Gastroesophageal sphincter (tissue), 4 donors: ENCODE measurements around the gene TLE2. TPM values are rescaled to one million over a fixed set of nuclear protein-coding genes. Genes with fewer than 3 reads are reported as not detected.
A peak's percentile ranks its signal among the peaks of the same experiment; 100 is the strongest.
"Not testable (repeated sequence)": the region's sequence is repeated elsewhere in the genome, so short reads cannot be mapped to it uniquely, and the experiment has no call there.

Experiments
- ATAC-seq: fragments of 150-250 bp; one replicate; pipeline ENCODE4 v1.9.1; 2016; ENCODE audit warnings: mild to moderate bottlenecking, moderate library complexity
- H3K27ac ChIP-seq, 4 donors: fragments of 200-600 bp; sonication (generic) in 3 of 4; 1 replicate in 3 of 4; 2 replicates in 1 of 4; pipeline ENCODE4 v1.5.1; 2016 to 2019
- H3K27me3 ChIP-seq: fragments of 200-600 bp; sonication (generic); one replicate; pipeline ENCODE4 v1.5.1; 2019
- H3K36me3 ChIP-seq, 2 donors: fragments of 200-600 bp; sonication (generic); one replicate each; pipeline ENCODE4 v1.5.1; 2019; ENCODE audit warnings: control low read depth in 1 of 2
- H3K4me1 ChIP-seq, 3 donors: fragments of 200-600 bp; sonication (generic); 1 replicate in 2 of 3; 2 replicates in 1 of 3; pipeline ENCODE4 v1.5.1; 2016 to 2019; ENCODE audit warnings: control low read depth in 2 of 3
- H3K4me3 ChIP-seq, 2 donors: fragments of 200-600 bp; sonication (generic); one replicate each; pipeline ENCODE4 v1.5.1; 2019; ENCODE audit warnings: mild to moderate bottlenecking in 1 of 2, moderate library complexity in 1 of 2
- H3K9me3 ChIP-seq, 3 donors: fragments of 200-600 bp; sonication (generic); one replicate each; pipeline ENCODE4 v1.5.1; 2017 to 2019; ENCODE audit warnings: control low read depth in 2 of 3
- CTCF ChIP-seq, 4 experiments: fragments of 200-600 bp in 2 of 4; fragments of 450-650 bp in 2 of 4; sonication (generic) in 1 of 4; IDR thresholded peaks; one replicate each; pipeline ENCODE4 v1.5.1; 2017 to 2019; ENCODE audit warnings: antibody characterized with exemption in 4 of 4, mild to moderate bottlenecking in 2 of 4, moderate library complexity in 2 of 4
- EP300 ChIP-seq: sonication (generic); formaldehyde crosslinking; IDR thresholded peaks from one replicate; pipeline ENCODE4 v1.6.1; 2017; ENCODE audit warnings: antibody characterized with exemption, mild to moderate bottlenecking
- POLR2A ChIP-seq, 2 donors: fragments of 450-650 bp; IDR thresholded peaks; one replicate each; pipeline ENCODE4 v1.6.1; 2017; ENCODE audit warnings: antibody characterized with exemption in 2 of 2, mild to moderate bottlenecking in 2 of 2, moderate library complexity in 1 of 2
- POLR2AphosphoS5 ChIP-seq: sonication (generic); formaldehyde crosslinking; IDR thresholded peaks from one replicate; pipeline ENCODE4 v1.6.1; 2017; ENCODE audit warnings: antibody characterized with exemption
- WGBS, 2 donors: methylation state at CpG; one replicate each; pipeline ENCODE4 v1.1.5; 2018; ENCODE audit warnings: low coverage in 1 of 2; 5-methylcytosine and 5-hydroxymethylcytosine counted together
- total RNA-seq, 4 donors: library from RNA; depleted of rRNA; stranded (reverse); fragments of >200 nt; gene quantifications; one replicate each; pipeline ENCODE4 v1.1.0, GENCODE V29; 2016

The TLE2 gene
- total RNA-seq, 4 donors from 2014 or later = 27.1 to 46.1 (median 34.4) TPM

GRCh38 chr19:2973229-2973628, 55.9 kb downstream of the TLE2 start:
- Histone ChIP-seq H3K4me3 (no peak overlapping the region), H3K27ac (peak overlapping the region; percentile 82 to 88 (median 85)), H3K9me3 (no peaks in the 10 kb centered on the region), H3K4me1 (peaks cover 4 to 98% (median 64%) of the 10 kb centered on the region in 3 donors), H3K36me3 (no peaks in the 10 kb centered on the region), H3K27me3 (no peaks in the 10 kb centered on the region)
- ATAC-seq = peak; percentile 69
- TF ChIP-seq CTCF (IDR thresholded peaks at IDR 0.05) (no peak), EP300 (peak; percentile 89), POLR2AphosphoS5 (peak; percentile 84), POLR2A (IDR thresholded peaks at IDR 0.05) (no peak)
- 24 to 48% methylated on average over 8 of the region's 8 CpGs for WGBS, 2 donors

- WGBS, 2 donors = 70 to 81% methylated on average over 3 to 7 of the region's 9 CpGs
- ATAC-seq = peak; percentile 35
- Histone ChIP-seq H3K27me3 (no peaks in the 10 kb centered on the region), H3K9me3 (no peaks in the 10 kb centered on the region), H3K27ac (peak overlapping the region; percentile 82 to 88 (median 85)), H3K36me3 (no peaks in the 10 kb centered on the region), H3K4me3 (no peak overlapping the region), H3K4me1 (peaks cover 0 to 73% (median 45%) of the 10 kb centered on the region in 3 donors)
- TF ChIP-seq POLR2AphosphoS5 (peak; percentile 45), POLR2A (IDR thresholded peaks at IDR 0.05) (no peak), CTCF (IDR thresholded peaks at IDR 0.05) (no peak)
Measured at GRCh38 chr19:2970201-2970835, 58.8 kb downstream of the TLE2 start.

GRCh38 chr19:2969104-2969504, 60.0 kb downstream of the TLE2 start:
- 15 to 36% methylated on average over 4 to 5 of the region's 5 CpGs for WGBS, 2 donors
- peak overlapping the region; percentile 35 to 88 (median 84) for H3K27ac ChIP-seq
- ATAC-seq = no peak

GRCh38 chr19:2967972-2968371, 61.1 kb downstream of the TLE2 start:
- H3K9me3 ChIP-seq = no peaks in the 10 kb centered on the region
- no peak for ATAC-seq
- H3K36me3 ChIP-seq = no peaks in the 10 kb centered on the region
- no peak overlapping the region for H3K4me3 ChIP-seq
- TF ChIP-seq POLR2A (IDR thresholded peaks at IDR 0.05) = no peak
- no peak for TF ChIP-seq POLR2AphosphoS5
- TF ChIP-seq CTCF (IDR thresholded peaks at IDR 0.05) = no peak
- TF ChIP-seq EP300 = no peak
- WGBS, 2 donors = 78 to 84% methylated on average over 8 of the region's 8 CpGs
- peak overlapping the region in 1 of 4 donors; percentile 82 for H3K27ac ChIP-seq
- H3K27me3 ChIP-seq = no peaks in the 10 kb centered on the region
- peaks cover 0 to 50% (median 26%) of the 10 kb centered on the region in 3 donors for H3K4me1 ChIP-seq

More at GRCh38 chr19:2969104-2969504, 60.0 kb downstream of the TLE2 start:
- no peak for TF ChIP-seq POLR2A (IDR thresholded peaks at IDR 0.05)
- TF ChIP-seq EP300 = no peak
- no peak for TF ChIP-seq POLR2AphosphoS5
- no peak for TF ChIP-seq CTCF (IDR thresholded peaks at IDR 0.05)
- Histone ChIP-seq H3K9me3 (no peaks in the 10 kb centered on the region), H3K4me1 (peaks cover 0 to 61% (median 34%) of the 10 kb centered on the region in 3 donors), H3K27me3 (no peaks in the 10 kb centered on the region), H3K36me3 (no peaks in the 10 kb centered on the region), H3K4me3 (no peak overlapping the region)

GRCh38 chr19:2964874-2965273, 64.2 kb downstream of the TLE2 start:
- ATAC-seq = no peak
- no peak for TF ChIP-seq EP300
- no peak for TF ChIP-seq POLR2A (IDR thresholded peaks at IDR 0.05)
- TF ChIP-seq CTCF (IDR thresholded peaks at IDR 0.05) = no peak
- no peak for TF ChIP-seq POLR2AphosphoS5
- Histone ChIP-seq H3K27ac (no peak overlapping the region), H3K4me1 (peaks cover 0 to 31% (median 6%) of the 10 kb centered on the region in 3 donors), H3K4me3 (no peak overlapping the region), H3K9me3 (no peaks in the 10 kb centered on the region), H3K27me3 (no peaks in the 10 kb centered on the region), H3K36me3 (no peaks in the 10 kb centered on the region)
- WGBS, 2 donors = 78 to 84% methylated on average over 1 to 4 of the region's 5 CpGs

GRCh38 chr19:2963631-2964030, 65.4 kb downstream of the TLE2 start:
- 49 to 71% methylated on average over 3 to 10 of the region's 12 CpGs for WGBS, 2 donors
- not testable (repeated sequence) for H3K36me3 ChIP-seq, H3K4me3 ChIP-seq, H3K9me3 ChIP-seq, H3K27me3 ChIP-seq, H3K27ac ChIP-seq, ATAC-seq
- peaks cover 0 to 19% (median 0%) of the 10 kb centered on the region in 3 donors for H3K4me1 ChIP-seq
